Left lung (tissue), 10 donors: ENCODE results near the gene WNT3A. TPM values are rescaled to one million over a fixed set of nuclear protein-coding genes. Genes with fewer than 3 reads are reported as not detected.

ENCODE experiments used
- ATAC-seq: fragments of 200-7000 bp; cut with Tn5 transposase; one replicate; pipeline ENCODE4 v1.9.1; 2020; ENCODE audit warnings: moderate library complexity
- DNase-seq, 4 donors: peaks; one replicate each; pipeline ENCODE4 v3.0.0-alpha.2; 2013 to 2020
- H3K27ac ChIP-seq, 2 donors: fragments of 200-600 bp; sonication (generic) in 1 of 2; one replicate each; pipeline versions ENCODE4 v1.5.0 to v1.8.0; 2020 to 2021
- H3K27me3 ChIP-seq, 2 donors: fragments of 200-600 bp; sonication (generic) in 1 of 2; one replicate each; pipeline versions ENCODE4 v1.5.0 to v1.8.0; 2020 to 2021
- H3K36me3 ChIP-seq, 2 donors: fragments of 200-600 bp; sonication (generic) in 1 of 2; one replicate each; pipeline versions ENCODE4 v1.5.0 to v1.8.0; 2020 to 2021
- H3K4me1 ChIP-seq, 2 donors: fragments of 200-600 bp; one replicate each; pipeline ENCODE4 v1.8.0; 2021
- H3K4me3 ChIP-seq, 2 donors: fragments of 200-600 bp; sonication (generic) in 1 of 2; one replicate each; pipeline versions ENCODE4 v1.5.0 to v1.8.0; 2020 to 2021; ENCODE audit warnings: mild to moderate bottlenecking in 1 of 2
- H3K9me3 ChIP-seq, 2 donors: fragments of 200-600 bp; sonication (generic) in 1 of 2; one replicate each; pipeline versions ENCODE4 v1.5.0 to v1.8.0; 2020 to 2021
- CTCF ChIP-seq, 2 donors: fragments of 200-600 bp; sonication (generic) in 1 of 2; IDR thresholded peaks; one replicate each; pipeline versions ENCODE4 v1.5.0 to v1.8.0; 2021; ENCODE audit warnings: antibody characterized with exemption in 2 of 2
- intact Hi-C, 2 donors: fragments of 100-400 bp; cut with DNase I; formaldehyde crosslinking; loops; one replicate each; pipeline versions ENCODE4 v1.11.2 to v1.14.2; 2022
- polyA plus RNA-seq, 6 donors: library from polyadenylated mRNA; unstranded; fragments of 120-200 nt; gene quantifications; one replicate each; pipeline ENCODE4 v1.2.1, GENCODE V29; 2013; ENCODE audit not compliant: insufficient read length in 6 of 6
- total RNA-seq, 2 donors: library from RNA; stranded (reverse); fragmentation: NEBNext Ultra II Directional; extraction: Animal tissue kit (Norgen Biotek cat#: 25700); gene quantifications; one replicate each; pipeline ENCODE4 v1.2.1, GENCODE V29; 2021
- donor health status: DM: no; HTN: yes; CAD: no.
- donor health status: DM: no; HTN: no; CAD: no.

WNT3A gene
- total and polyA plus RNA-seq, 8 donors, result 0.06 to 1.5 (median 0.11) TPM; not detected in 2

DNA sequence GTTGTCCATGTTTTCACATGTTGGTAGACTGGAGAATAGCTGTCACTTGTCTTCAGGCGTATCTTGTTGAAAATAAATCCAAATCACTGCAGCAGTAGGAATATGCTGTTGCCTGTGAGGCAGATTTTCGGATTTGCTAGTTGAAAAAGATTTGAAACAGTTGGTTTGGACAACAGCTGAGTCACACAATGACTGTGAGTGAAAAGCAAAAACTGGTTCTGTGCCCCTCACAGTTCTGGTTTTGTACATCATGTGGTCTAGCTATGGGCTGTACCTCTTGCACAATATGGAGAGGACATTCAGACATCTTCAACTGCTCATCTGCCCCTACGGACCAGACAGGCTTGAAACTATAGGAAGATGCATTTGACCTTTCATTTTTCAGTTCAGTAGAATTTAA is 77.5 kb downstream of the WNT3A start:
- no peak for TF ChIP-seq CTCF (IDR thresholded peaks at IDR 0.05)
- peak overlapping the region; percentile 99 for H3K27ac ChIP-seq
- ATAC-seq (peak; percentile 3), DNase-seq (peak in 1 of 4 donors; percentile 29)
- H3K9me3 ChIP-seq, result no peaks in the 10 kb centered on the region
- intact Hi-C loops, result no loop called here
- H3K36me3 ChIP-seq, result peaks cover 0 to 14% of the 10 kb centered on the region in 2 donors
- H3K27me3 ChIP-seq, result no peaks in the 10 kb centered on the region
- H3K4me1 ChIP-seq, result peaks cover 61 to 71% of the 10 kb centered on the region in 2 donors
- peak overlapping the region; percentile 98 to 99 for H3K4me3 ChIP-seq

DNA sequence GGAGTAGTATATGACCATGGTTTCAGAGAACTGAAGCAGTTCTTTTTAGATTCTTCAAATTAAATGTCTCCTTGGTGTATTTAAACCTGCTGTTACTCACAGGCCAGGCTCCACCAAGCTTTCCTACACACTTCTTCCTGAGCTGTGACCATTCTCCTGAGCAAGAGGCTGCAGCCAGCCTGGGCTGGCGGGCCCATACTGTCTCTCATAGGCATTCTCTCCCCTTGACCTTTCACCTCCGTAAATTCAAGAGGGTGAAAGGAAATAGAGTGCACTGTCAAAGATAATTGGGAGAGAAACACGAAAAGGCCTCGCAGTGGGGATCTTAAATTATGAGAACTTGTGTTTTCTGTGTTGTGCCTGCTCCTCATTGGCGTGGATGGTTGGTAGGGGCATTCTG is 78.0 kb downstream of the WNT3A start:
- no peak for ATAC-seq
- Histone ChIP-seq H3K36me3 (peaks cover 0 to 15% of the 10 kb centered on the region in 2 donors), H3K4me1 (peaks cover 66 to 76% of the 10 kb centered on the region in 2 donors), H3K27ac (peak overlapping the region; percentile 99), H3K27me3 (no peaks in the 10 kb centered on the region), H3K4me3 (peak overlapping the region in 1 of 2 donors; percentile 99), H3K9me3 (no peaks in the 10 kb centered on the region)
- intact Hi-C loops, result no loop called here
- peak in 1 of 4 donors; percentile 27 for DNase-seq
- TF ChIP-seq CTCF (IDR thresholded peaks at IDR 0.05), result no peak

GRCh38 chr1:228085287-228085951 is 78.6 kb downstream of the WNT3A start:
- intact Hi-C loops, result no loop called here
- Histone ChIP-seq H3K36me3 (peaks cover 0 to 19% of the 10 kb centered on the region in 2 donors), H3K9me3 (no peaks in the 10 kb centered on the region), H3K27me3 (no peaks in the 10 kb centered on the region), H3K4me3 (peak overlapping the region; percentile 4 to 99), H3K4me1 (peaks cover 72 to 81% of the 10 kb centered on the region in 2 donors), H3K27ac (peak overlapping the region; percentile 99)
- peak; percentile 13 for ATAC-seq
- TF ChIP-seq CTCF (IDR thresholded peaks at IDR 0.05), result no peak
- DNase-seq, result peak in 2 of 4 donors; percentile 36 to 69

GRCh38 chr1:228087771-228088251 is 81.0 kb downstream of the WNT3A start:
- no peak for TF ChIP-seq CTCF (IDR thresholded peaks at IDR 0.05)
- Histone ChIP-seq H3K4me1 (peaks cover 80 to 90% of the 10 kb centered on the region in 2 donors), H3K36me3 (peaks cover 0 to 25% of the 10 kb centered on the region in 2 donors), H3K27ac (peak overlapping the region; percentile 47 to 99), H3K4me3 (peak overlapping the region in 1 of 2 donors; percentile 4), H3K9me3 (no peaks in the 10 kb centered on the region), H3K27me3 (no peaks in the 10 kb centered on the region)
- DNase-seq (peak in 2 of 4 donors; percentile 61 to 84), ATAC-seq (peak; percentile 9)
- intact Hi-C loops, result no loop called here
